Stimulated activated naive CD4-positive, alpha-beta T cell (primary cell): ENCODE results near the gene RFLNA.
A peak's percentile ranks its signal among the peaks of the same experiment; 100 is the strongest.
"Not testable (repeated sequence)": the region's sequence is repeated elsewhere in the genome, so short reads cannot be mapped to it uniquely, and the experiment has no call there.

Source experiments
- DNase-seq, 6 experiments: peaks; one replicate each; lab custom pipeline; 2025; lab: John Stamatoyannopoulos, UW

RFLNA gene

GRCh38 chr12:124319368-124320050, 24.6 kb downstream of the RFLNA start:
- DNase-seq, result no peak

- DNase-seq, result peak in 5 of 6 experiments; percentile 8 to 41 (median 25)
Observed at GRCh38 chr12:124321040-124321481, 26.2 kb downstream of the RFLNA start.

GRCh38 chr12:124321556-124322270, 26.8 kb downstream of the RFLNA start:
- no peak for DNase-seq

- no peak for DNase-seq
Observed at GRCh38 chr12:124322271-124322998, 27.5 kb downstream of the RFLNA start.

GRCh38 chr12:124322999-124323328, 28.1 kb downstream of the RFLNA start:
- DNase-seq, result not testable (repeated sequence)

DNA sequence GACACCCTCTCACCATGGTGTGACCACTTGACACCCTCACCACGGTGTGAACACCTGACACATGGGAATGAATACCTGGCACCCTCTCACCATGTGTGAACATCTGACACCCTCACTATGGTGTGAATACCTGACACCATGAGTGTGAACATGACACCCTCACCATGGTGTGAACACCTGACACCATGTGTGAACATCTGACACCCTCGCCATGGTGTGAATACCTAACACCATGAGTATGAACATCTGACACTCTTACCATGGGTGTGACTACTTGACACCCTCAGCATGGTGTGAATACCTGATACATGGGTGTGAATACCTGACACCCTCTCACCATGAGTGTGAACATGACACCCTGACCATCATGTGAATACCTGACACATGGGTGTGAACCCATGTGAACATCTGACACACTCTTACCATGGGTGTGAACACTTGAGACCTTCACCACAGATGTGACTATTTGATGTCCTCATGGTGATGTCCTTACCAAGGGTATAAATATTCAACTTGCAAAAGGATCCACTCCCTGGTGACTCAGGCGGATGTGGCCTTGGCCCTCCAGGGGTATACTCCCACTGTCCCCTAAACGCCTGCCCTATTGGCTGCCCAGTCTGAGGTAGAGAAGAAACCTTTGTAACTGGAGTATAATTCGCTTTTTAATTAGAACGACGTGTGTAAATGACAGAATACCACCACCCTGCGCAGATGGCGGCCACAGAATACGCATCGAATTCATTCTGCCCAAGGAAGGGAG, 29.1 kb downstream of the RFLNA start:
- DNase-seq, result no peak

DNA sequence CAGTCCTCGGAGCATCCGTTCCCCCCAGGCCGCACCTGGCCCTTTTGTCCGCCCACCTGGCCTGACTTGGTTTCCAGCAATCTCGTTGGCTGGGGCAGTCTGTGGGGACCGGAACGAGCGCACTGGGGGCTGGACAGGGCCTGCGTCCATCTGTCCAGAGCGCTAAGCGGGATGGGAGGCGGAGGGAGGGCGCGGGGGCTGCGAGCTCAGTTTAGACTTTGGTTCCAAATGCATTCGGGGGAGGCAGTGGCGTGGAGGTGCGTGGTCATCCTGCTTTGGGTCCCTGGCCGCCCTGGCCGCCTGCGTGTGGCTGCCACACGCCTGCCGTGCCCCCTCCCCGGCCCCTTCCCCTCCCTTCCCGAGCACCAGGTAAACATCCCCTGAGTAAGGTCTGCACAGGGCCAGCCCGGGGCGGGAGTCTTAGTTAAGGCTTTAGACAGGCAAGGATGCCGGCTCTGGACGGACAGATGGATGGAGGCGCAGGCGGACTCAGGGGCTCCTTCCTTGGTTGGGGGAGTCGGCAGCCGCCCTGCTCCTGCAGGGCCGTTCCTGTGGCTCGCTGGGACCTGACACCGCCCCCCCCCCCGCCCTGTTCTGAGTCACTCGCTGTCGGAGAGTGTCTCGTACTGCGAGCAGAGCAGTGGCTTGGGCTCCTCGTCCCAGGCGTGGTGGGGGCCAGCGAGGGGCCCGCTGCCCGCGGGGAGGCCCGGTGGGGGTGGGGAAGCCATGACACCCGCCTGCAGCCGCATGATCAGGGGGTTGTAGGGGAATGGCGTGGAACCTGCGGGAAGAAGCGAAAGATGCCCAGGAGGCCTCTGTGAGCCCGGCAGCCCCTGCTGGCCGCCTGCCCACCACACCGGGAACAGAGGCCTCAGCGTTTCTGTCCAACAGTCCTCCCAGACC, 30.2 kb downstream of the RFLNA start:
- no peak for DNase-seq

DNA sequence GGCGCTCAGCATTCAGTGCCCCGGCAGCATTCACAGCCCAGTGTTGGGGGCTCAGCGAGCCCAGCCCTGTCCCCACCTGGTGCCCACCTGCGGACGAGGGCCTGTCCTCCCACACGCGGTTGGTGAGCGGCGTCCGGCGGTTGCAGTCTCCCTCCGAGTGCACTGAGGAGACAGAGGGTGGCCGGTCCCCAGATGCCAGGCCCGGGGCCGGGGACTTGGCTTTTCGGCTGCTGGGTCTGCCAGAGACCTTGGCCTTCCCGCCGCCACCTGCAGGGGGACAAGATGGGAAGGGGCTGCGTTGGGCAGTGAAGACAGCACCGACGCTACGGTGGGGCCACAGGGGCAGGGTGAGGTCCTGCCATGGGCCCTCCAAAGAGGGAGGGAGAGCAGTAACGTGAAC, 31.2 kb downstream of the RFLNA start:
- no peak for DNase-seq

- DNase-seq, result no peak
Observed at GRCh38 chr12:124326871-124327270, 32.0 kb downstream of the RFLNA start.

DNA sequence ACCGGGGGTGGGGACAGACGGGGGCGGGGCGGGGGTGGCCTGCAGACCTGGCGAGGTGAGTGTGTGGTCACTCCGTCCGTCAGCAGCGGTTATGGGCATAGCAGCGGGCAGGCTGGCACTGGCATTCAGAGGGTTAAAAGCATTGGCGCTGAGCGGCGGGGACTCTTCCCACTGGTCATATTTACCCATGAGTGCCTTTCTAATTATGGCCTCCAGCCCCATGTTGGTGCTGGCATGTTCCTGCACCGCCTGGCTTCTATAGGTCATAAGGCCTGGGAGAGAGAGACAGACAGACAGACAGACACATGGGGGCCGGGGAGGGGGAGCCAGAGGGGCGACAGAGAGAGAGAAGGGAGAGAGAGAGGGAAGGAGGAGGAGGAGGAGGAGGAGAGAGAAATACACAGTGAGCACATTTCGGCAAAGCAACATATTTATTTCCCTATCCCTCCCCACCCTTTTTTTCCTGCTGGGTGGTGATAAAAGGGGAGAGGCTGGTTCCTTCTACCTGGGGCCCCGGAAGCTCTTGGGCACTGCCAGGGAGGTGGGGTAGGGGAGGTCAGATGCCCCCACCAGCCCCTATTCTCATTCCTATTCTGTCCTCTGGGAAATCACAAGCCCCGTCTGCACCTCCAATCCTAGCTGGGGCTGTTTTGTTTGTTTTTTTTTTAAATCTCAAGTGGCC, 32.6 kb downstream of the RFLNA start:
- no peak for DNase-seq

GRCh38 chr12:124328116-124328515, 33.2 kb downstream of the RFLNA start:
- no peak for DNase-seq

DNA sequence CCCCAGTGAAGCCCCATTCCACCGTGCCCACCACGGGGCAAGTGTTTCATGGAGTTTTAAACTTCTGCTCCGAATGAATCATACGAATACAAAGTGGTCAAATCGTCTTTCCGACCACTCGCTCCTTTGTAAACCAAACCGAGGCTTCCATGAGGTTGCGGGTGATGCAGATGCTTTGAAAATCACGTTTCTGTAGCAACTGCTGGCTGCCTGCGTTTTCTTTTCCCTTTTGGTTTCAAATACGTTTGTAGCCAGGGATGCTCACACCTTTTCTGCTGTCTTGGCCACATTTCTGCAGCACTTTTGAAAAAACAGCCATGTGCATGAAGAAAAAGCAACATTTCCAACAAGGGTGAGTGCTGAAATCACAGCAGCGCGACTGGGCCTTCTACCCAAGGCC, 33.7 kb downstream of the RFLNA start:
- no peak for DNase-seq

DNA sequence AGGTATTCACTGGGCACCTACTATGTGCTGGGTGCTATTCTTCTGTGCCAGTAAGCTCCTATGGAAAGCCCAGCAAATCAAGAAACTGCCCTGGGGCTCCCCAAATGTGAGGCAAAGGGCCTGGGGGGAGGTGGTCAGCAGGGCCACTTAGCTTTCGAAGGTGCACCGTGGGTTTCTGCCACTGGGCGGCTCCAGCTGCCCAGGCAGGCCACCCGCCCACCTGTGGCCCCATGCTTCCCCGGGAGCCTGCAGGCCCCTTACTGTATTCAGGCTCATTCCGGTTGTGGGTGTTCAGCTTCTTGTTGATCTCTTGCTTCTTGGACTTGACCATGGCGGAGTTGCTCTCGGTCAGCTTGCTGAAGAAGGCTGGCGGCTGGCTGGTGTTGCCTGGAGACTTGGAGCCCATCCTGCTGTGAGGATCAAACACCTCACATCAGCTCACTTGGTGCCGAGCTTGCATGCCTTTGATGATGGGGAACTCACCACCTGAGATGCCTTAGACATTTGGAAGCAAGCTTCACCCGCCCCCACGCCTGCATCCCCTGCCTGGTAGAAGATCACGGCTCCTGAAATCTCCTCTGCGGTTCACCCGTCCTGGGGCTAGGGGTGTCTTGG, 37.3 kb downstream of the RFLNA start:
- DNase-seq, result no peak

DNA sequence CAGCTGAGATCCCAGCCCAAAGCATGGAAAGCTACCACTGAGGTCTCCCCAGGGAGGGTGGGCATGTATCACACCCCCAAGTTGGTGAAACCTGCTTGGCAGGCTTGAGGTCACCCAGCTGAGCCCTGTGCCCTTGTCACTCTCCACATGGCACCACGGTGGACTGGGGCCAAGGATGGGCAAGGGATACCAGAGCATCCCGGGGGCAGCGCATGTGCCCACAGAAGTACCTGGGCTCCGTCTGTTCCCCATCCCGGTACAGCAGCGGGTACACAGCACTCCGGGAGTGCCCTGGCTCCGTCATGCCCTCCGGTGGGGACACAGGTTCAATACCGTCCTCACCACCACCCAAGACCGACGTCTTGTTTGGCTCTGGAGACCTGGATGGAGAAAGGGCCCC, 38.0 kb downstream of the RFLNA start:
- DNase-seq, result no peak

GRCh38 chr12:124333724-124334123, 38.8 kb downstream of the RFLNA start:
- DNase-seq, result no peak

- DNase-seq, result no peak
Observed at GRCh38 chr12:124334266-124334665, 39.4 kb downstream of the RFLNA start.

DNA sequence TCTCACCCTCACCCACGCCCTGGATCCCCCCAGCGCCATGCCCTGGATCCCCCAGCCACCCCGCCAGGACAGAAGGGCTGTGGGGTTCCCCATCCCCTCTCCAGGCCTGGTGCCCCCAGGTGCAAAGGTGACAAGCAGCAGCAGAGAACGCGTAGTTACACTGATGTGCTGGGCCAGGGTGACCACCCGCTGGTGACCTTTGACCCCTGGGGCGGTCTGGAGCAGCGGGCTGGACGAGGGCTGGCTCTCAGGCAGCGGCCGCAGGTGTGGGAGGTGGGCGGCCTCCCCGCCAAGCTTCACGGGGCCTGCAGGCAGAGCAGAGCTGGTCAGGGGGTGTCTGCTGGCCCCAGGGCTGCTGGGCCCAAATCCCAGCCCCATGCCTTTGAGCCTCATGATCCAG, 40.1 kb downstream of the RFLNA start:
- no peak for DNase-seq

DNA sequence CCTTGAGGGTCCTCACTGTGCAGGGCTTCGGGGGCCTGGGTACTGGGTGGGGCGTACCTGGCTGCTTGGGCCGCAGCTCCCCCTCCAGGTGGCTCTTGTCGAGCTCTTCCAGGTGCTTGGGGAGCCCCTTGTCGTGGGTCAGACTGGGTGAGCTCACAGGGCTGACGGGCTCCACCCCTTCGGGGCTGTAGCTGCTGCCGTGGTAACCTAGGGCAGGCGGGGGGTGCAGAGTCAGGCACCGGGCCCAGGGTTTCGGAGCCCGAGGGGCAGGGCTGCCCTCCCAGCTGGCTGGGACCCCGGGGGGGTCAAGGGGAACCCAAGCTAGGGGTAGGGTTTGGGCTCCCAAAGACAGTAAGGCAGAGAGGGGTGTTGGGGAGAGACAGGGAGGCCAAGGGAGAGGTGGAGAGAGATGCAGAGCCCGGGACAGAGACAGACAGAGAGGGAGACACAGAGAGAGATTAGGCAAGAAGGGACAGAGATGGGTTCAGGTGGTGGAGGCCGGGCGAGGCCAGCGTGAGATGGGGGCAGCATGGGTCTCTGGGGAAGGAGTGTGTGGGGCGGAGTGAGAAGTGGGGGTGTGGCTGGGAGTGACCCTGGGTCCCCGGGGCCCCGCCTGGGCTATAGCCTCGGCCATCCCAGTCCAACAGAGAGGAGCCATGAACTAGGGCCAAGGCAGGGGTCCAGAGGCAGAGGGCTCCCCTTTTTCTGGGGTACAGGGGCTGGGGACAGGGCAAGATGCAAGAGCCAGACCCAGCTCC, 40.7 kb downstream of the RFLNA start:
- no peak for DNase-seq

- no peak for DNase-seq
Observed at GRCh38 chr12:124336184-124336437, 41.2 kb downstream of the RFLNA start.
